HG02623 (cell line): ENCODE data around the gene USP32.
"Not testable (repeated sequence)": the region's sequence is repeated elsewhere in the genome, so short reads cannot be mapped to it uniquely, and the experiment has no call there.

Experiments used
- ATAC-seq: cut with Tn5 transposase; IDR thresholded peaks from one replicate; pipeline ENCODE4 v1.9.1; 2021; ENCODE audit warnings: moderate library complexity; ENCODE audit not compliant: unreplicated experiment

USP32 gene

GRCh38 chr17:60372790-60373483, 19.0 kb downstream of the USP32 start:
- ATAC-seq, result no peak

- ATAC-seq, result no peak
These were observed 20.0 kb downstream of the USP32 start for GRCh38 chr17:60371818-60372510.

GRCh38 chr17:60371416-60371815, 20.5 kb downstream of the USP32 start:
- ATAC-seq, result no peak

- no peak for ATAC-seq
These were observed 22.2 kb downstream of the USP32 start for GRCh38 chr17:60369727-60370126.

GRCh38 chr17:60363700-60364405, 28.1 kb downstream of the USP32 start:
- no peak for ATAC-seq

- ATAC-seq, result no peak
These were observed 29.6 kb downstream of the USP32 start for GRCh38 chr17:60362329-60362728.

- no peak for ATAC-seq
These were observed 30.0 kb downstream of the USP32 start for GRCh38 chr17:60361889-60362288.

GRCh38 chr17:60359415-60359814, 32.5 kb downstream of the USP32 start:
- ATAC-seq, result no peak

- ATAC-seq, result no peak
These were observed 33.2 kb downstream of the USP32 start for GRCh38 chr17:60358606-60359225.

GRCh38 chr17:60356940-60357339, 35.0 kb downstream of the USP32 start:
- ATAC-seq, result no peak

GRCh38 chr17:60355663-60356594, 36.0 kb downstream of the USP32 start:
- no peak for ATAC-seq

- ATAC-seq, result no peak
These were observed 37.7 kb downstream of the USP32 start for GRCh38 chr17:60354223-60354622.

- no peak for ATAC-seq
These were observed 38.2 kb downstream of the USP32 start for GRCh38 chr17:60353773-60354172.

- ATAC-seq, result no peak
These were observed 39.4 kb downstream of the USP32 start for GRCh38 chr17:60352569-60352968.

- no peak for ATAC-seq
These were observed 39.9 kb downstream of the USP32 start for GRCh38 chr17:60352071-60352470.

GRCh38 chr17:60351012-60351695, 40.8 kb downstream of the USP32 start:
- ATAC-seq, result no peak

GRCh38 chr17:60348616-60349015, 43.3 kb downstream of the USP32 start:
- no peak for ATAC-seq

GRCh38 chr17:60345233-60345632, 46.7 kb downstream of the USP32 start:
- ATAC-seq, result no peak

- not testable (repeated sequence) for ATAC-seq
These were observed 49.4 kb downstream of the USP32 start for GRCh38 chr17:60342492-60342891.

GRCh38 chr17:60335289-60335688, 56.6 kb downstream of the USP32 start:
- no peak for ATAC-seq
